Hepatocyte (in vitro differentiated cells): ENCODE measurements around the gene TNPO3. TPM values are rescaled to one million over a fixed set of nuclear protein-coding genes. Genes with fewer than 3 reads are reported as not detected.
"Not testable (repeated sequence)": the region's sequence is repeated elsewhere in the genome, so short reads cannot be mapped to it uniquely, and the experiment has no call there.

Experiments used
- DNase-seq: peaks from one replicate; pipeline ENCODE4 v3.0.0-alpha.2; 2016; ENCODE audit warnings: low spot score
- H2AFZ ChIP-seq: fragments of 200-600 bp; sonication (generic); 2 replicates; pipeline ENCODE4 v1.6.0; 2016; ENCODE audit warnings: antibody characterized with exemption, mild to moderate bottlenecking
- H3K27ac ChIP-seq: fragments of 200-600 bp; sonication (generic); 2 replicates; pipeline ENCODE4 v1.5.1; 2016; ENCODE audit warnings: mild to moderate bottlenecking
- H3K27me3 ChIP-seq: fragments of 200-600 bp; sonication (generic); 2 replicates; pipeline ENCODE4 v1.6.1; 2016
- H3K36me3 ChIP-seq: fragments of 200-600 bp; sonication (generic); replicated peaks from 2 replicates; pipeline ENCODE4 v1.5.1; 2016; ENCODE audit warnings: low read depth; ENCODE audit not compliant: insufficient read depth
- H3K4me1 ChIP-seq: fragments of 200-600 bp; sonication (generic); 2 replicates; pipeline ENCODE4 v1.5.1; 2016; ENCODE audit warnings: mild to moderate bottlenecking, moderate library complexity; ENCODE audit not compliant: insufficient read depth
- H3K4me2 ChIP-seq: fragments of 200-600 bp; sonication (generic); 2 replicates; pipeline ENCODE4 v1.6.0; 2016
- H3K4me3 ChIP-seq: fragments of 200-600 bp; sonication (generic); 2 replicates; pipeline ENCODE4 v1.5.1; 2016; ENCODE audit warnings: mild to moderate bottlenecking
- H3K79me2 ChIP-seq: fragments of 200-600 bp; sonication (generic); 2 replicates; pipeline ENCODE4 v1.6.0; 2017; ENCODE audit warnings: mild to moderate bottlenecking
- H3K9me2 ChIP-seq: fragments of 200-600 bp; sonication (generic); replicated peaks from 2 replicates; pipeline ENCODE4 v1.6.0; 2017; ENCODE audit warnings: mild to moderate bottlenecking; ENCODE audit not compliant: insufficient read depth
- H3K9me3 ChIP-seq: fragments of 200-600 bp; sonication (generic); 2 replicates; pipeline ENCODE4 v1.5.1; 2016; ENCODE audit warnings: low read depth, mild to moderate bottlenecking
- H4K20me1 ChIP-seq: fragments of 200-600 bp; sonication (generic); 2 replicates; pipeline ENCODE4 v1.6.0; 2016; ENCODE audit warnings: mild to moderate bottlenecking; ENCODE audit not compliant: insufficient read depth, poor library complexity, severe bottlenecking
- EZH2 ChIP-seq: fragments of 200-600 bp; sonication (generic); IDR thresholded peaks from 2 replicates; pipeline ENCODE4 v1.6.1; 2016; ENCODE audit warnings: antibody characterized with exemption, mild to moderate bottlenecking, borderline replicate concordance
- EZH2phosphoT487 ChIP-seq: fragments of 200-600 bp; sonication (generic); IDR thresholded peaks from one replicate; pipeline ENCODE4 v1.6.1; 2018; ENCODE audit warnings: antibody characterized with exemption, mild to moderate bottlenecking, low read depth, moderate library complexity; ENCODE audit not compliant: unreplicated experiment, severe bottlenecking
- WGBS: methylation state at CpG from one replicate; pipeline ENCODE4 v1.1.6; 2016; ENCODE audit warnings: low lambda C conversion rate; ENCODE audit errors: missing lambda C conversion rate; 5-methylcytosine and 5-hydroxymethylcytosine counted together
- polyA plus RNA-seq: library from polyadenylated mRNA; unstranded; fragments of >200 nt; fragmentation: Nextera tagmentation; extraction: Ambion mirVana; gene quantifications from 2 replicates; pipeline ENCODE4 v1.2.1, GENCODE V29; 2016
- total RNA-seq: library from RNA; depleted of rRNA; stranded (reverse); fragments of >200 nt; gene quantifications from 2 replicates; pipeline ENCODE4 v1.2.3, GENCODE V29; 2014
- TF ChIP-seq, protein P1 (sequence below): fragments of 200-600 bp; sonication (generic); IDR thresholded peaks from 2 replicates; pipeline ENCODE4 v1.5.1; 2016; ENCODE audit warnings: antibody characterized with exemption, mild to moderate bottlenecking; ENCODE audit not compliant: poor library complexity

The TNPO3 gene
- total and polyA plus RNA-seq, 2 experiments from 2014 or later: 19.9 to 35.4 TPM

DNA sequence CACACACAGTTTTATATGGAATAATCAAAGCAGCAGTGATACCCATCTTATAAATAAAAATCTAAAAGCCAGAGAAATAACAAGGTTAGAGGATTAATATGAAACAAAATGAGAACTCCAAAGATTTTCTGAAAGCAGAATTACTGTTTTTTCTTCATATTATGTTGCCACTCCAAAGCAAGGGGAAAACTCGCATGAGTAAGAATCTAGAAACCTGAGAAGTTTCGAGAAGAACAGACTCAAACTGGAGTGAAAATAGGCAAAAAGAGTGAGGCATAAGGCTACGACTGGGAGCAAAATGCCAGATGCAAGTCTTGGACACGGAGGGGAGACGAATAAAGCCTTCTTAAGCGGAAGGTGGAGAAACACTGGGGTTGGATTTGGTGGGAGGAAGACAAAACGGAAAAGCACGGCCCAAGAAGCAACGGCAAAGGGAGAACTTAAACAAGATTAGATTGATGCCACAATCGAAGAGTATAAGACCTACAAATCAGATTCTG lies 923 bp downstream of the TNPO3 start:
- Histone ChIP-seq H3K4me2 (peak overlapping the region; percentile 88), H3K9me2 (no peaks in the 10 kb centered on the region), H3K27me3 (no peaks in the 10 kb centered on the region), H3K4me1 (peaks cover 18% of the 10 kb centered on the region), H2AFZ (peak overlapping the region; percentile 78), H4K20me1 (peaks cover 19% of the 10 kb centered on the region), H3K9me3 (no peaks in the 10 kb centered on the region), H3K36me3 (no peaks in the 10 kb centered on the region), H3K4me3 (peak overlapping the region; percentile 53), H3K79me2 (peaks cover 52% of the 10 kb centered on the region), H3K27ac (peak overlapping the region; percentile 99)
- WGBS: 3% methylated on average over 10 of the region's 10 CpGs
- peak; percentile 42 for DNase-seq
- TF ChIP-seq, protein P1, sequence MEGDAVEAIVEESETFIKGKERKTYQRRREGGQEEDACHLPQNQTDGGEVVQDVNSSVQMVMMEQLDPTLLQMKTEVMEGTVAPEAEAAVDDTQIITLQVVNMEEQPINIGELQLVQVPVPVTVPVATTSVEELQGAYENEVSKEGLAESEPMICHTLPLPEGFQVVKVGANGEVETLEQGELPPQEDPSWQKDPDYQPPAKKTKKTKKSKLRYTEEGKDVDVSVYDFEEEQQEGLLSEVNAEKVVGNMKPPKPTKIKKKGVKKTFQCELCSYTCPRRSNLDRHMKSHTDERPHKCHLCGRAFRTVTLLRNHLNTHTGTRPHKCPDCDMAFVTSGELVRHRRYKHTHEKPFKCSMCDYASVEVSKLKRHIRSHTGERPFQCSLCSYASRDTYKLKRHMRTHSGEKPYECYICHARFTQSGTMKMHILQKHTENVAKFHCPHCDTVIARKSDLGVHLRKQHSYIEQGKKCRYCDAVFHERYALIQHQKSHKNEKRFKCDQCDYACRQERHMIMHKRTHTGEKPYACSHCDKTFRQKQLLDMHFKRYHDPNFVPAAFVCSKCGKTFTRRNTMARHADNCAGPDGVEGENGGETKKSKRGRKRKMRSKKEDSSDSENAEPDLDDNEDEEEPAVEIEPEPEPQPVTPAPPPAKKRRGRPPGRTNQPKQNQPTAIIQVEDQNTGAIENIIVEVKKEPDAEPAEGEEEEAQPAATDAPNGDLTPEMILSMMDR: no peak
- TF ChIP-seq EZH2phosphoT487: no peak
- no peak for TF ChIP-seq EZH2

DNA sequence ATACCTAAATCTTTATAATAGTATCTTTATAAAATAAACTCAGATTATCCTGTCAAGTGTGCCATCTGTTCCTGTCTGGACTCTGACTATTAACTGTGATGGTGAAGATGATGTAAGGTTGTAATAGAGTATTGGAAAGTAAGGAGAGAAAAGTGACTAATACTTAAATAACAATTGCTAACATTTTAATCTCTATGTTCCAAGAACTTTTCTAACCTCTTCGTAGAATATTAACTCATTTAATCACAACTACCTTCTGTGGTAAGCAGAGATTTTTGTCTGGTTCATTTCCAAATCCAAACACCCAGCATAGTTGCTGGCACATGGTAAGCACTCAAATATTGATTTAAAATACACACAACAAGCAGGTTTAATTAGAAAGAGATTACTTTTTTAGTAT lies 2.5 kb downstream of the TNPO3 start:
- WGBS: 84% methylated on average over 1 of the region's 1 CpG
- Histone ChIP-seq H2AFZ (no peak overlapping the region), H4K20me1 (peaks cover 26% of the 10 kb centered on the region), H3K27ac (no peak overlapping the region), H3K4me3 (no peak overlapping the region), H3K36me3 (no peaks in the 10 kb centered on the region), H3K27me3 (no peaks in the 10 kb centered on the region), H3K9me2 (no peaks in the 10 kb centered on the region), H3K79me2 (peaks cover 67% of the 10 kb centered on the region), H3K4me1 (peaks cover 18% of the 10 kb centered on the region), H3K9me3 (no peaks in the 10 kb centered on the region), H3K4me2 (peak overlapping the region; percentile 88)
- no peak for TF ChIP-seq EZH2phosphoT487
- TF ChIP-seq, protein P1: no peak
- no peak for TF ChIP-seq EZH2
- DNase-seq: no peak

DNA sequence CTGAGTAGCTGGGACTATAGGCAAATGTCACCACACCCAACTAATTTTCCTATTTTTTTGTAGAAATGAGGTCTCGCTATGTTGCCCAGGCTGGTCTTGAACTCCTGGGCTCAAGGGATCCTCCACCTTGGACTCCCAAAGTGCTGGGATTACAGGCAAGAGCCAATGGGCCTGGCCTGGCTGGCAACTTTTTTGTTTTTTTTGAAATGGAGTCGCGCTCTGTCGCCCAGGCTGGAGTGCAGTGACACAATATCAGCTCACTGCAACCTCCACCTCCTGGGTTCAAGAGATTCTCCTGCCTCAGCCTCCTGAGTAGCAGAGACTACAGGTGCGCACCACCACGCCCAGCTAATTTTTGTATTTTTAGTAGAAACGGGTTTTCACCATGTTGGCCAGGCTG lies 3.5 kb downstream of the TNPO3 start:
- DNase-seq, H3K27ac ChIP-seq, H3K9me3 ChIP-seq, H3K27me3 ChIP-seq, H2AFZ ChIP-seq, H3K4me2 ChIP-seq, H3K36me3 ChIP-seq, H3K9me2 ChIP-seq, H3K4me3 ChIP-seq: not testable (repeated sequence)
- 97% methylated on average over 7 of the region's 7 CpGs for WGBS
- peaks cover 77% of the 10 kb centered on the region for H3K79me2 ChIP-seq
- peaks cover 34% of the 10 kb centered on the region for H4K20me1 ChIP-seq
- peaks cover 18% of the 10 kb centered on the region for H3K4me1 ChIP-seq

DNA sequence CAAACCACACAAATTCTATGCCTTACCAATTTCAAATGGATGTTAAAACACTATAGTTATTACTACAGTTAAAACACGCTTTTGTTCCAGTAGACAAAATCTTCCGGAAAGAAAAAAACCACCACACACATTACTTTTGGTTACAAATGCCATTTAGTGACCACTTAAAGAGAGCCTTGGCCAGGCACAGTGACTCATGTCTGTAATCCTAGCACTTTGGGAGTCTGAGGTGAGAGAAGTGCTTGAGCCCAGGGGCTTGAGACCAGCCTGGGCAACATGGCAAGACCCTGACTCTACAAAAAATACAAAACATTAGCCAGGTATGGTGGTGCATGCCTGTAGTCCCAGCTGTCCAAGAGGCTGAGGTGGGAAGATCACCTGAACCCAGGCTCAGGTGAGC lies 7.2 kb downstream of the TNPO3 start:
- no peak for DNase-seq
- Histone ChIP-seq H3K79me2 (peaks cover 100% of the 10 kb centered on the region), H3K4me3 (no peak overlapping the region), H3K36me3 (no peaks in the 10 kb centered on the region), H3K4me1 (peaks cover 7% of the 10 kb centered on the region), H3K27ac (no peak overlapping the region), H3K9me3 (no peaks in the 10 kb centered on the region), H3K27me3 (no peaks in the 10 kb centered on the region), H4K20me1 (peaks cover 67% of the 10 kb centered on the region), H3K9me2 (no peaks in the 10 kb centered on the region), H3K4me2 (no peak overlapping the region), H2AFZ (no peak overlapping the region)
- WGBS: 96% methylated on average over 2 of the region's 2 CpGs
- TF ChIP-seq EZH2phosphoT487: no peak
- TF ChIP-seq, protein P1: no peak
- no peak for TF ChIP-seq EZH2
